NCI-H1048 (cell line): ENCODE results near the gene BZW2.

Experiments used
- DNase-seq: peaks from one replicate; lab custom pipeline; 2025; lab: John Stamatoyannopoulos, UW

Gene BZW2

GRCh38 chr7:16753102-16753931, 107.3 kb downstream of the BZW2 start, which contains the start of gene TSPAN13:
TSPAN13 (plus strand) TSS chr7:16753755; CDS start chr7:16753968, 213 bp downstream.
- DNase-seq = peak; percentile 72

GRCh38 chr7:16753932-16754855, 108.2 kb downstream of the BZW2 start:
- DNase-seq = no peak

GRCh38 chr7:16754856-16755317, 108.9 kb downstream of the BZW2 start:
- DNase-seq = no peak

GRCh38 chr7:16755397-16755796, 109.4 kb downstream of the BZW2 start:
- DNase-seq = no peak
